ENCODE results near the gene STK32C.

Gene STK32C

GRCh38 chr10:132307823-132308586 is at the start of gene STK32C:
Gene STK32C, minus strand, starts transcription at chr10:132307950. Its CDS starts 117 bp downstream, at chr10:132307833.
- peak; percentile 93 for DNase-seq

GRCh38 chr10:132356621-132357195 is 49.0 kb upstream of the STK32C start:
- no peak for DNase-seq

- no peak for DNase-seq
Measured at GRCh38 chr10:132355754-132356153, 48.0 kb upstream of the STK32C start.

GRCh38 chr10:132355297-132355696 is 47.5 kb upstream of the STK32C start:
- DNase-seq = no peak

GRCh38 chr10:132354356-132355094 is 46.8 kb upstream of the STK32C start:
- no peak for DNase-seq

- DNase-seq = no peak
Measured at GRCh38 chr10:132353456-132354355, 46.0 kb upstream of the STK32C start.

- peak; percentile 76 for DNase-seq
Measured at GRCh38 chr10:132352462-132353308, 44.9 kb upstream of the STK32C start.

- no peak for DNase-seq
Measured at GRCh38 chr10:132351611-132352010, 43.9 kb upstream of the STK32C start.

- no peak for DNase-seq
Measured at GRCh38 chr10:132350946-132351345, 43.2 kb upstream of the STK32C start.

- no peak for DNase-seq
Measured at GRCh38 chr10:132350391-132350790, 42.6 kb upstream of the STK32C start.

GRCh38 chr10:132349766-132350165 is 42.0 kb upstream of the STK32C start:
- DNase-seq = no peak

GRCh38 chr10:132347931-132348267 is 40.1 kb upstream of the STK32C start:
- DNase-seq = no peak

- no peak for DNase-seq
Measured at GRCh38 chr10:132347211-132347930, 39.6 kb upstream of the STK32C start.

GRCh38 chr10:132346806-132347205 is 39.1 kb upstream of the STK32C start:
- no peak for DNase-seq

GRCh38 chr10:132345345-132345744 is 37.6 kb upstream of the STK32C start:
- DNase-seq = no peak

GRCh38 chr10:132344386-132344785 is 36.6 kb upstream of the STK32C start:
- no peak for DNase-seq

- DNase-seq = no peak
Measured at GRCh38 chr10:132342553-132342952, 34.8 kb upstream of the STK32C start.

GRCh38 chr10:132341781-132342180 is 34.0 kb upstream of the STK32C start:
- DNase-seq = no peak

GRCh38 chr10:132341017-132341416 is 33.3 kb upstream of the STK32C start:
- no peak for DNase-seq

GRCh38 chr10:132339276-132339675 is 31.5 kb upstream of the STK32C start:
- DNase-seq = no peak

GRCh38 chr10:132338876-132339275 is 31.1 kb upstream of the STK32C start:
- DNase-seq = no peak

All from CD4-positive, alpha-beta T cell treated with Interleukin-12 subunit alpha and Interleukin-12 subunit beta, for 1 hour (primary cell).